Colonic mucosa (tissue), 4 donors: ENCODE measurements around the gene DUSP9. TPM values are rescaled to one million over a fixed set of nuclear protein-coding genes. Genes with fewer than 3 reads are reported as not detected.

Experiments
- DNase-seq: peaks from one replicate; pipeline ENCODE4 v3.0.0-alpha.2; 2020
- H3K27ac ChIP-seq: fragments of 200-600 bp; one replicate; pipeline ENCODE4 v1.8.0; 2021
- H3K27me3 ChIP-seq: fragments of 200-600 bp; one replicate; pipeline ENCODE4 v1.8.0; 2021
- H3K36me3 ChIP-seq: fragments of 200-600 bp; one replicate; pipeline ENCODE4 v1.8.0; 2021
- H3K4me1 ChIP-seq: fragments of 200-600 bp; one replicate; pipeline ENCODE4 v1.8.0; 2021; ENCODE audit warnings: mild to moderate bottlenecking
- H3K4me3 ChIP-seq: fragments of 200-600 bp; one replicate; pipeline ENCODE4 v1.8.0; 2021
- H3K9ac ChIP-seq, 2 donors: one replicate each; pipeline ENCODE4 v1.7.0; 2013; ENCODE audit warnings: control low read depth in 2 of 2, low read depth in 2 of 2, low read length in 2 of 2
- H3K9me3 ChIP-seq: fragments of 200-600 bp; one replicate; pipeline ENCODE4 v1.8.0; 2021
- CTCF ChIP-seq: fragments of 200-600 bp; IDR thresholded peaks from one replicate; pipeline ENCODE4 v1.8.0; 2022; ENCODE audit warnings: antibody characterized with exemption, mild to moderate bottlenecking
- intact Hi-C: fragments of 100-400 bp; cut with DNase I; formaldehyde crosslinking; loops from one replicate; pipeline ENCODE4 v1.14.1; 2022
- total RNA-seq, 2 donors: library from RNA; stranded (reverse); fragmentation: NEBNext Ultra II Directional in 1 of 2; extraction: Animal tissue kit (Norgen Biotek cat#: 25700) in 1 of 2; gene quantifications; one replicate each; pipeline ENCODE4 v1.2.1, GENCODE V29; 2021
- donor health status: healthy.
- donor health status: DM: no; HTN: no; CAD: no.
- donor health status: DM: no; HTN: no; CAD: no.

The DUSP9 gene
- total RNA-seq, 2 donors from 2014 or later = 0.49 TPM; not detected in 1

GRCh38 chrX:153647461-153648357, 706 bp downstream of the DUSP9 start:
- no peaks in the 10 kb centered on the region for H3K9me3 ChIP-seq
- H3K4me3 ChIP-seq = peak overlapping the region; percentile 7
- no peak overlapping the region for H3K27ac ChIP-seq
- intact Hi-C loops = no loop called here
- no peak overlapping the region for H3K9ac ChIP-seq
- no peaks in the 10 kb centered on the region for H3K4me1 ChIP-seq
- H3K27me3 ChIP-seq = peaks cover 43% of the 10 kb centered on the region
- DNase-seq = no peak
- H3K36me3 ChIP-seq = no peaks in the 10 kb centered on the region
- TF ChIP-seq CTCF = no peak

- Histone ChIP-seq H3K4me3 (no peak overlapping the region), H3K27me3 (peaks cover 35% of the 10 kb centered on the region), H3K36me3 (no peaks in the 10 kb centered on the region), H3K27ac (no peak overlapping the region), H3K9me3 (no peaks in the 10 kb centered on the region), H3K4me1 (no peaks in the 10 kb centered on the region), H3K9ac (no peak overlapping the region)
- no peak for DNase-seq
- intact Hi-C loops = no loop called here
- TF ChIP-seq CTCF = no peak
These were observed 1.6 kb downstream of the DUSP9 start for GRCh38 chrX:153648358-153649177.

GRCh38 chrX:153649178-153649914, 2.3 kb downstream of the DUSP9 start:
- H3K27me3 ChIP-seq = peaks cover 32% of the 10 kb centered on the region
- intact Hi-C loops = no loop called here
- H3K4me1 ChIP-seq = no peaks in the 10 kb centered on the region

GRCh38 chrX:153649915-153650782, 3.1 kb downstream of the DUSP9 start:
- Histone ChIP-seq H3K4me1 (no peaks in the 10 kb centered on the region), H3K9me3 (no peaks in the 10 kb centered on the region), H3K4me3 (no peak overlapping the region), H3K9ac (no peak overlapping the region), H3K36me3 (no peaks in the 10 kb centered on the region), H3K27ac (no peak overlapping the region), H3K27me3 (peaks cover 24% of the 10 kb centered on the region)
- intact Hi-C loops = no loop called here
- TF ChIP-seq CTCF = no peak
- no peak for DNase-seq

More at GRCh38 chrX:153649178-153649914, 2.3 kb downstream of the DUSP9 start:
- no peak overlapping the region for H3K4me3 ChIP-seq
- no peak for DNase-seq
- TF ChIP-seq CTCF = peak; percentile 15
- H3K9ac ChIP-seq = no peak overlapping the region
- H3K9me3 ChIP-seq = no peaks in the 10 kb centered on the region
- H3K36me3 ChIP-seq = no peaks in the 10 kb centered on the region
- H3K27ac ChIP-seq = no peak overlapping the region
